Nephron (organoid): ENCODE data around the gene ZNF608.
A peak's percentile ranks its signal among the peaks of the same experiment; 100 is the strongest.

Source experiments
- H3K27ac Mint-ChIP-seq, 3 experiments: 2 replicates each; pipeline ENCODE4 v1.8.0; 2020; ENCODE audit warnings: mixed read lengths in 3 of 3, mild to moderate bottlenecking in 2 of 3, moderate library complexity in 1 of 3
- H3K27me3 Mint-ChIP-seq: 2 replicates; pipeline ENCODE4 v1.8.0; 2021; ENCODE audit warnings: low read depth, mild to moderate bottlenecking, moderate library complexity, mixed read lengths
- H3K36me3 Mint-ChIP-seq: 2 replicates; pipeline ENCODE4 v1.8.0; 2020; ENCODE audit warnings: low read depth, mixed read lengths
- H3K4me1 Mint-ChIP-seq: 2 replicates; pipeline ENCODE4 v1.8.0; 2020; ENCODE audit warnings: mixed read lengths
- H3K4me3 Mint-ChIP-seq, 3 experiments: 2 replicates each; pipeline ENCODE4 v1.8.0; 2020; ENCODE audit warnings: mild to moderate bottlenecking in 3 of 3, mixed read lengths in 3 of 3, moderate library complexity in 2 of 3
- H3K9me3 Mint-ChIP-seq: 2 replicates; pipeline ENCODE4 v1.8.0; 2020; ENCODE audit warnings: mixed read lengths
- TF ChIP-seq, protein P1 (sequence below), 3 experiments: fragments of 200-600 bp; sonication (generic); IDR thresholded peaks; one replicate each; pipeline ENCODE4 v1.5.0; 2021; ENCODE audit warnings: antibody characterized with exemption in 3 of 3; ENCODE audit not compliant: unreplicated experiment in 3 of 3

The ZNF608 gene

DNA sequence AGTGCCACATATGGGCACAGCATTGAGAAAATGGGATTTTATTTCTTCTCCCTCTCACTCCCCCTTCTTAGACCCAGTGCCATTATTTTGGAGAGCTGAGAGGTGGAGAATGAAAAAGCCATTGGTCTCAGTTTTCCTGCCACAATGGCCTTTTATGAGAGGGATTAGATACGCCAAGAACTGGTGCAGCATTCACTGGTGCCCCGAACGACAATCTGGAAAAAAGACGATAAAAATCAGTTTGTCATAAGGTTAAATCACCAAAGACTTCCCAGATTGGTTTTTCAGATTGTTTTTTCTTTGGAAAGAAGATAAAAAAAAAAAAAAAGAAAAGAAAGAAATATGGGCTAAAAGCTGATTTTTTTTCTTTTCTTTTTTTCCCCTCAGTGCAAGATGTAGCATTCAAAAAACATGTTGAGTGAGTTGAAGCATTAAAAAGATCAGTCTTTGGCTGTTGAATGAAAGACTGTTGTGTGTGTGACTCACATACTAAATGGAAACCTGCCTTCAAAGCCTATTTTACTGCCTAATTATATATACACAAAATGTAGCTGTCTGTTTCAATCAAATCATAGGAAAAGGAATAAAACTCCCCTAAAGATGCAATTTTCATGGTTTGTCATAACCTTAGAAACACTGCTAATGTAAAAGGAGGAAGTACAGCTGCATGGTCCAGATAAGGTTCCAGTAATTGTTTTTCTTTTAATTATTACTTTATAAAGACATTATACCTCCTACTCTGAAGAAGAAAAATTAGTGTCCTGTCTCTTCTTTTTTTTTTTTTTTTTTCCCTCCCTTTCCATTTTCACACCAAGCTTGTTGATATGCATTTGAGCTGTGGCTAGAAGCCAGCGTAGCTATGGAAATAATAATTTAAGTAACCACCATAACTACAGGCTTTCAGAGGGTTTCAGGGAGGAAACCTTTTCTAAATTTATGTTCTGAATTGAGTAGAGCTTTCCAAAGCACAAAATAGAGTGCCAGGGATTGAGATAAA is 27.2 kb upstream of the ZNF608 start:
- Mint-ChIP-seq H3K4me3 (no peak overlapping the region), H3K9me3 (no peaks in the 10 kb centered on the region), H3K27ac (peak overlapping the region; percentile 58 to 79 (median 75)), H3K4me1 (peaks cover 24% of the 10 kb centered on the region), H3K36me3 (no peaks in the 10 kb centered on the region), H3K27me3 (no peaks in the 10 kb centered on the region)
- TF ChIP-seq, protein P1, sequence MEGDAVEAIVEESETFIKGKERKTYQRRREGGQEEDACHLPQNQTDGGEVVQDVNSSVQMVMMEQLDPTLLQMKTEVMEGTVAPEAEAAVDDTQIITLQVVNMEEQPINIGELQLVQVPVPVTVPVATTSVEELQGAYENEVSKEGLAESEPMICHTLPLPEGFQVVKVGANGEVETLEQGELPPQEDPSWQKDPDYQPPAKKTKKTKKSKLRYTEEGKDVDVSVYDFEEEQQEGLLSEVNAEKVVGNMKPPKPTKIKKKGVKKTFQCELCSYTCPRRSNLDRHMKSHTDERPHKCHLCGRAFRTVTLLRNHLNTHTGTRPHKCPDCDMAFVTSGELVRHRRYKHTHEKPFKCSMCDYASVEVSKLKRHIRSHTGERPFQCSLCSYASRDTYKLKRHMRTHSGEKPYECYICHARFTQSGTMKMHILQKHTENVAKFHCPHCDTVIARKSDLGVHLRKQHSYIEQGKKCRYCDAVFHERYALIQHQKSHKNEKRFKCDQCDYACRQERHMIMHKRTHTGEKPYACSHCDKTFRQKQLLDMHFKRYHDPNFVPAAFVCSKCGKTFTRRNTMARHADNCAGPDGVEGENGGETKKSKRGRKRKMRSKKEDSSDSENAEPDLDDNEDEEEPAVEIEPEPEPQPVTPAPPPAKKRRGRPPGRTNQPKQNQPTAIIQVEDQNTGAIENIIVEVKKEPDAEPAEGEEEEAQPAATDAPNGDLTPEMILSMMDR (IDR thresholded peaks at IDR 0.05; ENCODE audit: unreplicated experiment in 3 of 3) = no peak

DNA sequence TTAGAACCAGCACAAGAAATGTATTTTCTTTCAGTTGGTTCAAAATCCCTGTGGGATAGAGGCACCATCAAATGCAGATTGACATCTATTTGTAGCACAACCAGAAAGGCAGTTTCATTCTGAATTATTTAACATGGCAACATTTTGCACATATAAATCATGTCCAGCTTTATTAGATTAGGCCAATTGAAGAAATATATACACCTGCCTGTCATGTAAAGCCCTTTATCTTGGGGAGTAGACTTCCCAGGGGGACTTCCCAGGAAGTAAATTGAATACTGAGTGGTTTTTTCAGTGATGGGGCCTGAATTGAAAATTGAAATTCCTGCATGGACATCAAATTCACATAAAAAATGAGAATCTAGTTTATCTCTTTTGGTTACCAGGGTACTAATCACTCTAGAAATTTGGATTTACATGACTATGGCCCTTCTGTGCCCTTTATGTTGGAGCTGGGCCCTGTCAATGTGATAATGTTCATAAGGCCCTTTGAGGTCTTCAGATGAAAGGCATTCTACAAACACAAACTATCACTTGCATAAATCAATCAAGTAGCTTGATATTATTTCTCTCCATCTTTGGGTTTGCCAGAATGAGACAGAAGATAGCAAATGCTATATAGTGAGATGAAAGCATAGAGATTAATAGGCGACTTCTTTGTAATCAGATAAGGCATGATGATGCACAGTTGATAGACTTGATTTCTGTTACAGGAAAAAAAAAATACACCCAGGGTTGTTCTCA is 26.2 kb upstream of the ZNF608 start:
- H3K4me1 Mint-ChIP-seq = peaks cover 24% of the 10 kb centered on the region
- H3K36me3 Mint-ChIP-seq = no peaks in the 10 kb centered on the region
- no peaks in the 10 kb centered on the region for H3K9me3 Mint-ChIP-seq
- H3K4me3 Mint-ChIP-seq = no peak overlapping the region
- no peaks in the 10 kb centered on the region for H3K27me3 Mint-ChIP-seq
- TF ChIP-seq, protein P1 (IDR thresholded peaks at IDR 0.05; ENCODE audit: unreplicated experiment in 3 of 3) = no peak
- H3K27ac Mint-ChIP-seq = peak overlapping the region; percentile 30 to 75 (median 58)

DNA sequence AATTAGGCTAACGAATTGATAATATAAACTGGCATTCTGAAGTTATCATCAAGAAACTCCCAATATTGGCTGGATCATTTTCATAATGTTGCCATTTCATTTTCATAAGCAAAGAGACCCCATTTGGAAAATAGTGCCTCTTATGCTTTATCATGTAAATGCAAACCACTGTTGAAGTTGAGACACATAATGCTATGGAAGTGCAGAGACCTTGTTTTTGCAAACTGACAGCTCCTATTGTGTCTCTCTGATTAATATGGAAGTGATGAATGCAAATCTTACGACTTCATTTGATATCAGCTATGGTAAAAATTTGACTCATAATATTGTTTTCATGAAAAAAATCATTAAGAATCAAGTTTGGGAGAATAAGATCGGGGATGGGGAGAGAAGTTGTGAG is 25.3 kb upstream of the ZNF608 start:
- no peak overlapping the region for H3K27ac Mint-ChIP-seq
- H3K36me3 Mint-ChIP-seq = no peaks in the 10 kb centered on the region
- TF ChIP-seq, protein P1 (IDR thresholded peaks at IDR 0.05; ENCODE audit: unreplicated experiment in 3 of 3) = no peak
- H3K27me3 Mint-ChIP-seq = no peaks in the 10 kb centered on the region
- no peaks in the 10 kb centered on the region for H3K9me3 Mint-ChIP-seq
- H3K4me1 Mint-ChIP-seq = peaks cover 24% of the 10 kb centered on the region
- H3K4me3 Mint-ChIP-seq = no peak overlapping the region

DNA sequence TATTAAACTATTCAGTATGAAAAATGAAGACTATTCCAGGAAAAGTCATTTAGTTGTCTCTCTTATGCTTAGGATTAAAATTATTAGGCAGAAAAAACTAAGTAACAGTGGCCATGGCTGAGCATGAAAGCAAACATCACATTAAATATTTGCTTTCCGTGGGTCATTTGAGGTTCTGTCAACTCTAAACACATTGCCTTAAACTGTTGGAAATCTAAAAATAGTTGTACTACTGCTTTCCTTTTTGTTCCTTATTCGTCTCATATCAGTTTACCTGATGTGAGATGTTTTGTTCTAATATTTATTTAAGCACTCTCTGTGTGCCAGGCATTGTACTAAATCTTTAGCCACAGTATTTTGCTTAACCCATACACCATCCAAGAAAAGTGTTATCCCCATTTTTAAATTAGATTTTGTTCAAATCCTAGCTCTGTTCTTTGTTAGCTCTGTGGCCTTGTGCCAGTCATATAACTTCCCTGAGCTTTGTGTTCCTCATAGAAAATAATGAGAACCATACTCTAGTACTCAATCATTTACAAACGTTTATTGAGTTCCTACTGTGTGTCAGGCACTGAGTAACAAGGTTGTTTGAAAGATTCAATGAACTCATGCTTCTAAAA is 18.7 kb upstream of the ZNF608 start:
- H3K36me3 Mint-ChIP-seq = no peaks in the 10 kb centered on the region
- H3K27ac Mint-ChIP-seq = no peak overlapping the region
- no peaks in the 10 kb centered on the region for H3K9me3 Mint-ChIP-seq
- TF ChIP-seq, protein P1 (IDR thresholded peaks at IDR 0.05; ENCODE audit: unreplicated experiment in 3 of 3) = no peak
- no peaks in the 10 kb centered on the region for H3K4me1 Mint-ChIP-seq
- no peak overlapping the region for H3K4me3 Mint-ChIP-seq
- H3K27me3 Mint-ChIP-seq = no peaks in the 10 kb centered on the region

DNA sequence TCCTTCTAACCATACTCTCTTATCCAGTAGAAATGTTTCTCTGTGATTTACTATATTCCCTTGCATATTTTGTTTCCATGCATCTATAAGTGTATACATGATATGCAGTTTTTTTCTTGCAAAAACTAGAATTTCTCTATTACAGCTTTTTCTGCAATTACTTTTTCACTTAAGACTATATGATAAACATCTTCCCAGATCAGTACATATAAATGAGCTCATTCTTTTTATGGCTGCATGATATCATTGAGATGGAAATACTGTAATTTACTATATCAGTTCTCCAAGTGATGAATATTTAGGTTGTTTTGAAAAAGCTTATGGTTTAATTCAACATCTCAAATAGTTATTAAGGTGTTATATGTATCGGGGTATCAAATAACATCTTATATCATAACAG is 18.1 kb upstream of the ZNF608 start:
- no peaks in the 10 kb centered on the region for H3K9me3 Mint-ChIP-seq
- TF ChIP-seq, protein P1 (IDR thresholded peaks at IDR 0.05; ENCODE audit: unreplicated experiment in 3 of 3) = no peak
- no peaks in the 10 kb centered on the region for H3K36me3 Mint-ChIP-seq
- no peaks in the 10 kb centered on the region for H3K4me1 Mint-ChIP-seq
- H3K27me3 Mint-ChIP-seq = no peaks in the 10 kb centered on the region
- no peak overlapping the region for H3K27ac Mint-ChIP-seq
- no peak overlapping the region for H3K4me3 Mint-ChIP-seq
